ENCODE measurements around the gene JAK1.

DNA sequence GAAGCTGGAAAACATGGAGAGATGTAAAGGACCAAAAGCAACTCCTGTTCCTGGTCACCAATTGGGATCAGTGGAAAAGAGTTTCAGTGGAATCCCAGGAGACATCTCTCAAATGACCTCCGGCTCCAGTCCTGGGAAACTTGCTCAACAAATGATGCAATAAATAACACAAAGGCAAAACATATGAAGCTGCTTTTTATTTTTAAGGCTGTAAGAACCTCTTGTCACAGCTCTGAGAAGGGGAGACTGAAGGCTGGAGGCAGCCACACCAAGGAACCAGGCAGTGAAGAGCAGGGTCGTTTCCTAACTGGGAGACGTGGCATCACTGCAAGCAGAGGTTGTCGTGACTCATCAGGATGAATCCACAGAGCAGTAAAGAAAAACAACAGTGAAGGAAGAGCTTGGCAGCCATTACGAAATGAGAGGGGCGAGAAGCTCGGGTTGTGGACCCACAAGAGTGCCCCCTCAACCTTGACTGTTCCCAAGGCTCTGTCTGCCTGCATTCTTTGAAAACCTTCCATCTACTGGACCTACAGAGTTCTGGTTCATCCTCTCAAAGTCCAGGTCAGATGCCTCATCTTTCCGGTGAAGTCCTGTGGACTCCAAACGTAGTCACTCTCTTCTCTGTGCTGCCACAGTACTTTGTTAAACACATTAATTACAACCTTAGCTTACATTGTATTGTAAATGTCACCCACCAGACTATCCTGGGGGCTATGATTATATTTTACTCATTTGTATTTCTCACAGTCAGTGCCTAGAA lies 32.1 kb downstream of the JAK1 start:
- TF ChIP-seq CTCF (IDR thresholded peaks at IDR 0.05; ENCODE audit: insufficient read depth, low read depth, low read length) (no peak), EZH2 (IDR thresholded peaks at IDR 0.05; ENCODE audit: insufficient read depth, low read length) (no peak)
